GF-D8 (cell line): ENCODE data around the gene ST8SIA5.

Experiments
- DNase-seq: peaks from one replicate; lab custom pipeline; 2025; lab: John Stamatoyannopoulos, UW

The ST8SIA5 gene

DNA sequence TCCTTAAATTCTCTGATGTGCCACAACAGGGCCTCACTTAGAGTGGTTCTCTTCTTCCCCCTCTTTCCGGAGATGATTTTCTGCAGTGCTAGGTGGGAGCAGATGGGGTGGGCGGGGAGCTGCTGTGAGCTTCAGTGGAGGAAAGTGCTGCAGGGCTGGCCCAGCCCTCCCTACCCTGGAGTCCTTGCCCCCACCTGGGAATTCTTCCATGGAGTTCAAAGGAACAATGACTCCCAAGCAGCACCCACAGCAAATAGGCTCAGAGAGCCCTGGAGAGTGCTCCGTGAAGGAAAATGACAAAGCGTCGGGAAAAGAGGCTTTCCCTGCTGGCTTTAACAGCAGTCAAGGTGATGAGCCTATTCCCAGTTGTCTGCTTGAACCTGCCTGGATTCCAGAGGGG, 128.6 kb downstream of the ST8SIA5 start:
- no peak for DNase-seq

- DNase-seq: no peak
Measured at GRCh38 chr18:46627136-46627535, 129.7 kb downstream of the ST8SIA5 start.

DNA sequence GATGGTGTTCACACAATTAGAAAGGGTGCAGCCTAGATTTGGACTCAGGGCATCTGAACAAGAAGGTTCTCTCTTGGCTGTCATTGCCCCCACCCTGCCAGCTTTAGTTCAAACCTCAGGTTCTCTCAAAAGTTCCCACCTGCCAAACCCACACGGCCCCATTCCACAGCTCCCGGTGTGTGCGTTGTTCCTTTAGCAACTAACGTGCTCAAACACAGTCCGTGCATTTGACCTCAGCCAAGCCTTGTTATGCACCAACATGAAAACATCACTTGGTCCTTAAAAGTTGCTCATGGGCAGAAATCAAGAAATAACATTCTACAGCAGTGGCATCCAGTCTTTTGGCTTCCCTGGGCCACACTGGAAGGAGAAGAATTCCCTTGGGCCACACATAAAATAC, 131.8 kb downstream of the ST8SIA5 start:
- no peak for DNase-seq

DNA sequence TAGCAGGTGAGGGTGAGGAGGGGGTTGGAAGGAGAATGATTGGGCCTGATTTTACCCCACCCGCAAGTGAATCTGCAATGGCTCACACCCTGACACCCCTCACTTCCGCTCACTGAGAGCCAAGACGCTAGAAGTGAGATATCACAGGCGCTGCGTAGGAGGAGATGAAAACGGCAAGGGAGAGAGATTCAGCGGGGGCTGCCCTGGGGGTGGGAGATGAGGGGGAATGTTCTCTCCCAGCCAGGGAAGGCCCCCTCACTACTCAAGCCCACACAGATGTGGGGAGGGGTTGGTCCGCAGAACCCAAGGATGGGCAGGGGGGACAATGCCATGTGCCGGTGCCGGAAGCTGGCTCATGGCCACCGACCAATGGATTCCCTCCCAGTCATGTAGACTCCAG, 132.7 kb downstream of the ST8SIA5 start:
- DNase-seq: no peak

DNA sequence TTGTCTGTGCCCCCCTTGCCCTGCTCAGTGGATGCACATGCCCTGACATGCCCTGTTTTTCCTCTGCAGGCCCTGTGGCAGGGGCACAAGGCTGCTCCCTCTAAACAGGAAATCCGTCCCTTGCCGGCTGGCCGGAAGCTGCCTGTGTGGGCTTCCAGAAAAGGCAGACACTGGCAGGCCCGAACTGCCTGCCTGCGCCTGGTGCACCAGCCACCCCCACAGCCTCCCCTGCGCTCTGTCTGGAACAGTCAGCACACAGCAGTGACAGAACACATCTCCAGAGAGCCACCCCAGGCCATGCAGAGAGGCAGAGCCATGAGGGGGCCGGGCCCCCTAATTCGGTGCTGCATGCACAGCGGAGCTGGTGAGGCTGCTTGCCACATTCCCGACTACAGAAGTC, 133.3 kb downstream of the ST8SIA5 start:
- no peak for DNase-seq

GRCh38 chr18:46622999-46623398, 133.9 kb downstream of the ST8SIA5 start:
- DNase-seq: peak; percentile 20

DNA sequence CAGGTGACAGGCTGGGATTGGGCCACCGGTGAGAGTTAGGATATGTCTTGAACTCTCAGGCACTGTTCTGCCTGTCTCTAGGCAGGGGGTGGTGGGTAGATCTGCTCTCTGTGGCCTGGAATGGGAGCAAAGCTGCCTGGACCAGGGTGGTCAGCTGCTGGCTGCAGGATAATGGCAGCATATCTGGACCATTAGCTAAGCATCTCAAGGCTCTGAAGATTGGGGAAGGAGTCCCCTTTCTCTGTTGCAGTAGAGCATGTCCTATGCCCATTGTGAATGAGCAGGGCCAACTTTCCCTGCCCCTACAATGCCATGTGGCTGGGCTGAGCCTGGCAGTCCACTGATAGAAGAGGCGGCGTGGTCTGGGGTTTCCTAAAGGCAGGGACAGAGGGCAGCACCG, 134.4 kb downstream of the ST8SIA5 start:
- no peak for DNase-seq

DNA sequence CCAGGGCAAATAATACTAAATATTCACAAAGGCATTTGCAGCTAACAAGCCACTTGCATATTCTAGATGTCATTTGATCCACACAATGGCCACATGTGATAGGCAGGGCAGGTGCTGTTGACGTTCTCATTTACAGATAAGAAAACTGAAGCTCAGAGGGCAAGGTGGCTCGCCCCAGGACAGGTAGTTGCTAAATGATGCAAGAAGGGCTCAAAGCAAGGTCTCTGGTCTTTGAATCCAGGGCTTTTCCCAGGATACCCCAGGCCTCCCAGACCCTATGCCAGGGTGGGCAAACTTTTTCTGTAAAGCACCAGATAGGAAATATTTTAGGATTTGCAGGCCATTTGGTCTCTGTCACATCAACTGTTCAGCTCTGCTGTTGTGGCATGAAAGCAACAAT, 135.0 kb downstream of the ST8SIA5 start:
- DNase-seq: no peak

GRCh38 chr18:46621111-46621766, 135.6 kb downstream of the ST8SIA5 start:
- no peak for DNase-seq

GRCh38 chr18:46619559-46619958, 137.3 kb downstream of the ST8SIA5 start:
- no peak for DNase-seq
